Head of caudate nucleus (tissue), 42 donors: ENCODE measurements around the gene DCTN5.
A peak's percentile ranks its signal among the peaks of the same experiment; 100 is the strongest.

Source experiments
- DNase-seq, 42 donors: peaks; one replicate each; pipeline versions ENCODE4 v3.0.0 to v3.0.0-alpha.2; 2020 to 2021; ENCODE audit warnings: mixed read lengths in 7 of 42
- intact Hi-C: fragments of 100-400 bp; cut with DNase I; formaldehyde crosslinking; loops from one replicate; pipeline ENCODE4 v1.15.0; 2022

DCTN5 gene

GRCh38 chr16:23650674-23651416, 9.6 kb downstream of the DCTN5 start:
- intact Hi-C loops: no loop called here
- peak in 26 of 42 donors; percentile 16 to 76 (median 42) for DNase-seq

GRCh38 chr16:23651943-23652468, 10.7 kb downstream of the DCTN5 start:
- intact Hi-C loops: no loop called here
- DNase-seq: no peak

GRCh38 chr16:23663918-23664317, 22.7 kb downstream of the DCTN5 start:
- DNase-seq: no peak
- intact Hi-C loops: no loop called here

- intact Hi-C loops: no loop called here
- DNase-seq: no peak
These were observed 25.5 kb downstream of the DCTN5 start for GRCh38 chr16:23666571-23667354.

- DNase-seq: no peak
- intact Hi-C loops: no loop called here
These were observed 26.0 kb downstream of the DCTN5 start for GRCh38 chr16:23667355-23667659.

GRCh38 chr16:23668225-23668624, 27.0 kb downstream of the DCTN5 start:
- no peak for DNase-seq
- intact Hi-C loops: no loop called here

- intact Hi-C loops: no loop called here
- no peak for DNase-seq
These were observed 27.6 kb downstream of the DCTN5 start for GRCh38 chr16:23668873-23669272.

GRCh38 chr16:23670137-23670776, 29.0 kb downstream of the DCTN5 start:
- intact Hi-C loops: no loop called here
- DNase-seq: peak in 2 of 42 donors; percentile 11 to 23

GRCh38 chr16:23673971-23674614, 32.8 kb downstream of the DCTN5 start:
- no peak for DNase-seq
- intact Hi-C loops: no loop called here

GRCh38 chr16:23676924-23677480, 35.7 kb downstream of the DCTN5 start:
- no peak for DNase-seq
- intact Hi-C loops: no loop called here

GRCh38 chr16:23678430-23679273, 37.4 kb downstream of the DCTN5 start, which contains the start of gene PLK1:
TSS of gene PLK1 (plus strand) at chr16:23678889. CDS start at chr16:23678933, 44 bp downstream.
- intact Hi-C loops: no loop called here
- peak; percentile 62 to 92 (median 83) for DNase-seq

GRCh38 chr16:23679274-23679985, 38.2 kb downstream of the DCTN5 start:
- intact Hi-C loops: no loop called here
- no peak for DNase-seq

GRCh38 chr16:23679986-23680336, 38.7 kb downstream of the DCTN5 start:
- intact Hi-C loops: no loop called here
- peak in 1 of 42 donors; percentile 39 for DNase-seq

GRCh38 chr16:23682181-23682580, 40.9 kb downstream of the DCTN5 start:
- intact Hi-C loops: no loop called here
- DNase-seq: no peak

- intact Hi-C loops: no loop called here
- DNase-seq: no peak
These were observed 42.2 kb downstream of the DCTN5 start for GRCh38 chr16:23683487-23683886.

GRCh38 chr16:23687034-23687808, 46.0 kb downstream of the DCTN5 start:
- intact Hi-C loops: no loop called here
- no peak for DNase-seq
